Effector memory CD8-positive, alpha-beta T cell (primary cell): ENCODE results near the gene FGFR2.

Source experiments
- ATAC-seq: fragments of 150-1000 bp; cut with Tn5 transposase; replicated peaks from 2 replicates; pipeline ENCODE4 v1.10.0; 2021; ENCODE audit warnings: mild to moderate bottlenecking, moderate library complexity
- DNase-seq, 3 experiments: peaks; one replicate each; pipeline ENCODE4 v3.0.0; 2021
- H3K27ac Mint-ChIP-seq, 2 donors: one replicate each; pipeline ENCODE4 v1.8.0; 2022; ENCODE audit warnings: mild to moderate bottlenecking in 2 of 2, mixed read lengths in 2 of 2, moderate library complexity in 2 of 2
- H3K27me3 Mint-ChIP-seq, 2 donors: one replicate each; pipeline ENCODE4 v1.8.0; 2022; ENCODE audit warnings: mixed read lengths in 2 of 2
- H3K36me3 Mint-ChIP-seq: one replicate; pipeline ENCODE4 v1.8.0; 2022; ENCODE audit warnings: mild to moderate bottlenecking, moderate library complexity, mixed read lengths; ENCODE audit not compliant: insufficient read depth
- H3K4me1 Mint-ChIP-seq, 2 donors: one replicate each; pipeline ENCODE4 v1.8.0; 2022; ENCODE audit warnings: low read depth in 2 of 2, mixed read lengths in 2 of 2
- H3K4me3 Mint-ChIP-seq, 2 donors: one replicate each; pipeline ENCODE4 v1.8.0; 2022; ENCODE audit warnings: mild to moderate bottlenecking in 2 of 2, mixed read lengths in 2 of 2, moderate library complexity in 2 of 2
- H3K9me3 Mint-ChIP-seq, 2 donors: one replicate each; pipeline ENCODE4 v1.8.0; 2022; ENCODE audit warnings: mixed read lengths in 2 of 2

FGFR2 gene

GRCh38 chr10:121601458-121601857 is 3.2 kb upstream of the FGFR2 start:
- ATAC-seq (no peak), DNase-seq (no peak)
- no peaks in the 10 kb centered on the region for H3K9me3 Mint-ChIP-seq
- H3K27me3 Mint-ChIP-seq: peaks cover 20 to 44% of the 10 kb centered on the region in 2 donors
- H3K4me1 Mint-ChIP-seq: peaks cover 5 to 6% of the 10 kb centered on the region in 2 donors
- H3K36me3 Mint-ChIP-seq: no peaks in the 10 kb centered on the region
- H3K27ac Mint-ChIP-seq: no peak overlapping the region
- no peak overlapping the region for H3K4me3 Mint-ChIP-seq

DNA sequence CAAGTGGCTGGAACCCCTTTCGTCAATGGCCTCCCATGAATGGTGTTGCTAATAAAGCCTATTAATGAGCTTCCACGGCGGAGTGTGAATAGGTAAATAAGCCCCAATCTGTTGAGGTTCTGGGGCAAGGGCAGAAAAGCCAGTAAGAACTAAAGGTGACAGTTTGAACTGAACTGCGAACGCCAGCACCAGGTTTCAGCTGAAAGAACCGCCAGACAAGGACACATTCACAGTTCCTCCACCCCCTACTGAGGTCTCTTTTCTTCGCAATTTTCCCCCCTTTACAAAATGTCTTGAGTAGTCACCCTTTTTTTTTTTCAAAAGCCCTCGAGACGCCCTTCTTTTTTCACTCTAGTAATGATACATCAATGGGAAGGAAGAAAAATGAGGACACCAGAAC is 2.4 kb upstream of the FGFR2 start:
- ATAC-seq (no peak), DNase-seq (no peak)
- Mint-ChIP-seq H3K4me3 (no peak overlapping the region), H3K27me3 (peaks cover 25 to 44% of the 10 kb centered on the region in 2 donors), H3K4me1 (peaks cover 5 to 9% of the 10 kb centered on the region in 2 donors), H3K36me3 (no peaks in the 10 kb centered on the region), H3K27ac (no peak overlapping the region), H3K9me3 (no peaks in the 10 kb centered on the region)

GRCh38 chr10:121599947-121600346 is 1.7 kb upstream of the FGFR2 start:
- Mint-ChIP-seq H3K27ac (no peak overlapping the region), H3K36me3 (no peaks in the 10 kb centered on the region), H3K9me3 (no peaks in the 10 kb centered on the region), H3K4me1 (peaks cover 5 to 9% of the 10 kb centered on the region in 2 donors), H3K27me3 (peaks cover 25 to 46% of the 10 kb centered on the region in 2 donors), H3K4me3 (no peak overlapping the region)
- no peak for ATAC-seq
- DNase-seq: no peak

DNA sequence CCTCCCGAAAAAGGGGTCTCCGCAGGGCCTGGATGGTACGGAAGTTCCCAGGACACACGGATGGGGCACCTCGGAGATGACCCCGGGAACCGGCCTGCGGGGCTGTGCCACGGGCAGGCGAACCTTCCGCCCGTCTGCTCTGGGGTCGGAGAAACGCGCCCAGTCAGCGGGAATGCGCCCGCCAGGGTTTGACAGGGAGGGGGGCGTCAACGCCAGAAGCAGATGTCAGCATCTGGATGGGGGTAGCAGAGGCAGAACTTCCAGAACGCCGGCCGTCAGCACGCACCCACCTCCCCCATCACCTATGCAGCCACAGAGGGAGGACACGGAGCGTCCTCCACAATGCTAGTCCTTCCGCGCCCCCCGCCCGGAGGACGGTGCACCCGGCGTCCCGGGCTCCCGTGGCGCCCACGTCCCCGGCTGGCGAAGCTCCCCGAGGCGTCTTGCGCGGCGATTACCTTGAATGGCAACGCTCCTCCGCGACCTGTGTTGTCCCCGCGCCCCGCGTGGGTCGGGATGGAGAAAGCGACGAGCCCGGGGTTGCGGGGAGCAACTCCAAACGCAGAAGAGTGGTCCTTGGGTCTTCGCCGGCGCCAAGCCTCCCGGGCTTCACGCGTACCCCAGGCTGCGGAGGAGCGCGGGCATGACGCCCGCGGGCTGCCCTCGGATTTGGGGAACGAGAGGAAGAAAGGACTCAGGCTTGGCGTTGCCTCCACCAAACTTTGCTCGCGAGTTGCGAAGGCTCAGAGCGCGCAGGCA is 561 bp downstream of the FGFR2 start:
- ATAC-seq (no peak), DNase-seq (peak in 1 of 3 experiments; percentile 1)
- Mint-ChIP-seq H3K27ac (no peak overlapping the region), H3K4me1 (peaks cover 5 to 9% of the 10 kb centered on the region in 2 donors), H3K36me3 (no peaks in the 10 kb centered on the region), H3K4me3 (peak overlapping the region; percentile 33 to 49), H3K27me3 (peaks cover 32 to 57% of the 10 kb centered on the region in 2 donors), H3K9me3 (peaks cover 0 to 2% of the 10 kb centered on the region in 2 donors)

DNA sequence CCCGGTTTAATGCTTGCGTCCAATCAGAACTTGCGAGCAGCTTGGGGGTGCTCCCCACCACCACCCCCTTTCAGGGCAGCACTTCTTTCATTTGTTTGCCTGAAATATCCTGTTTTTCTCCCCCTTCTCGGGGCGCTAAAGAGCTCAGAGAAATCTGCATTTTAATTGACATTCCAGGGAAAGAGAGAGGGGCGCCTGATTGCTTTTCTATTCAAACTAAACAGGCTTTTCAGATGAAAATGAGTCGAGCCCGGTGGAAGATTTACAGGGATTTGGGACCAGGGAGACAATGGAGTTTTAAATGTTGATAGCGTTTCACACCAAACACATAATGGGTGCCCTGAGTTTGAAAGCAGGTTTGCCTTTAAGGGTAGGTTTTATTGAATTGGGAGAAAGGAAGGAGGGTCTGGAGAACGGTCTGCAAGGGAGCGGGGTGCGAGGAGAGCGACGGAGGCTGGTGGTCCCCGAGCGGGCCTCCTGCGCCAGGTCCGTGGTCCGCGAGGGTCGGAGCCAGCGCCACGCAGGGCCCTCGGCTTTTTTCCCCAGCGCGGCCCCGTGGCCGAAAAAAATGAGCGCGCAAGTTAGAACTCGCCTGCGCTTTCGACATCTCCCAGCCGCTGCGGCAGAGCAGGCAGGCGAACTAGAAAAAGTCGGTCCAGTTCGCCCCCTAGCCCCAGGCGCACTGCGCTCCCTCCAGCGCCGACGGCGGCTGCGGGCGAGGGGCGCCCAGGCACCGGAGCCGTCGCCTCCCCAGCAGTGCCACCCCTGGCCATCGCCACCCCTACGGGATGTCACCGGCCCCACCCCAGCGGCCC is 1.3 kb downstream of the FGFR2 start:
- peaks cover 5 to 9% of the 10 kb centered on the region in 2 donors for H3K4me1 Mint-ChIP-seq
- H3K4me3 Mint-ChIP-seq: peak overlapping the region; percentile 62 to 81
- H3K36me3 Mint-ChIP-seq: no peaks in the 10 kb centered on the region
- DNase-seq (no peak), ATAC-seq (no peak)
- H3K27me3 Mint-ChIP-seq: peaks cover 32 to 56% of the 10 kb centered on the region in 2 donors
- no peak overlapping the region for H3K27ac Mint-ChIP-seq
- H3K9me3 Mint-ChIP-seq: peaks cover 0 to 2% of the 10 kb centered on the region in 2 donors

DNA sequence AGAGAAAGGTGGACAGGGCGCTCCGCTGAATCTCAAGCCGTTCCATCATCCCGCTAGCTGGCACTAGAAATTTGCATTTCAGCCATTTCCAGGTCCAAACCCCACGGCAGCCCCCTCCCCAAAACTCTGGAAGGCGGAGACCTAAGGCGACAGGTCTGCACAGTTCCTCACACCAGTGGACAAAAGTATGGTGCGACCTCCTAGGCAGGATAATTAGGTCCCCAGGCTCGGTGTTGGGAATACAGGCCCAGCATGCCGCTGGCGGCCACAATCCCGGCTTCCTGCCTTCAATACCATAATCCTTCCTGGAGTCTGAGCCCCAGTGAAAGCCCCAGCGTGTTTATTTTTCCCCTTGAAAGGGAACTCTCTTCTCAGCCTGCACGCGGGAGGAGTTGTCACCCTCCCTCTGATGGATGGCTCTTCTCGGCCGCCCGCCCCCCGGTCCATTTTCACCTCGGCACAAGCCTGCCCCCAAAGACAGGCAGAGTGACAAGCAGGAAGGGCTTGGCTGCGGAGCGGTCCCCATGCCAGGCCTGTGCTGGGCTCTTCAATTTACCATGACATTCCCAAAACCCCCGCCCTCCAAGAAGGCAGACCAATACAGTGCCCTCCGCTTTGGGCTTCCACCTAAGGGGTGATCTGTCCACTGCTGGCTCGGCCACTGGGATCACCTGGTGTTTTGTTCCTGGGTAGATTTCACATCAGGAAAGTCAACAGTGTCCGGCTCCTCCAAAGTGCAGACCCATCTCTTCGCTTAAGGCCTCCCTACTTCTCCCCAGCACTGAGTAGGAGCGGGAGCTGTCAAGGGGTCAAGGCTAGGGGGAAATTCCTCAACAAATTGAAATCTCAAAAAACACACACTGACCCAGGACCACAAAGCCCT is 2.2 kb downstream of the FGFR2 start:
- ATAC-seq: no peak
- no peak for DNase-seq
- Mint-ChIP-seq H3K27ac (no peak overlapping the region), H3K4me3 (peak overlapping the region; percentile 62 to 81), H3K36me3 (no peaks in the 10 kb centered on the region), H3K4me1 (peaks cover 5 to 9% of the 10 kb centered on the region in 2 donors), H3K27me3 (peaks cover 27 to 54% of the 10 kb centered on the region in 2 donors), H3K9me3 (peaks cover 0 to 2% of the 10 kb centered on the region in 2 donors)

DNA sequence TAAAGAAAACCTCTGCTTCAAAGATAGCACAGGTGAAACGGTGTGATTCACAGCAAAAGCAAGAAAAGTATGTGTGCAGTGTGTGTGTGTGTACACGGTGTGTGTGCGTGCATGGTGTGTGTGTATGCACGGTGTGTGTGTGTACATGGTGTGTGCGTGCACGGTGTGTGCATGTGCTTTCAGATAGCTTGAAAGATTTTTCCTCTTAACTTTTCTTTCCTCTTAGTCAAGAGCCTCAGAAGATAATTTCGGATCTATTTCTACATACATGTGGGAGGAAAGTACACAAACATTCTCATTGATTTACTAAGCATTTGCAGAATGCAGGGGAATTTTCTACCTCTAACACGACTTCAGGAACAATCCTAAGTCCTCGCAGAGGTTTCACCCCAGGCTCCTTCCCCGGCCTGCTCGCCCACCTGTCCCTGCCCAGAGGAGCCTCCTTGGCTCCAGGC is 2.9 kb downstream of the FGFR2 start:
- Mint-ChIP-seq H3K36me3 (no peaks in the 10 kb centered on the region), H3K4me1 (peaks cover 5 to 9% of the 10 kb centered on the region in 2 donors), H3K27ac (no peak overlapping the region), H3K27me3 (peaks cover 22 to 47% of the 10 kb centered on the region in 2 donors), H3K4me3 (no peak overlapping the region), H3K9me3 (peaks cover 0 to 3% of the 10 kb centered on the region in 2 donors)
- ATAC-seq (no peak), DNase-seq (no peak)

- ATAC-seq (no peak), DNase-seq (no peak)
- no peaks in the 10 kb centered on the region for H3K36me3 Mint-ChIP-seq
- H3K4me1 Mint-ChIP-seq: peaks cover 5 to 9% of the 10 kb centered on the region in 2 donors
- no peak overlapping the region for H3K4me3 Mint-ChIP-seq
- no peak overlapping the region for H3K27ac Mint-ChIP-seq
- H3K9me3 Mint-ChIP-seq: peaks cover 0 to 3% of the 10 kb centered on the region in 2 donors
- H3K27me3 Mint-ChIP-seq: peaks cover 22 to 46% of the 10 kb centered on the region in 2 donors
These were observed 3.5 kb downstream of the FGFR2 start for GRCh38 chr10:121594623-121595350.

DNA sequence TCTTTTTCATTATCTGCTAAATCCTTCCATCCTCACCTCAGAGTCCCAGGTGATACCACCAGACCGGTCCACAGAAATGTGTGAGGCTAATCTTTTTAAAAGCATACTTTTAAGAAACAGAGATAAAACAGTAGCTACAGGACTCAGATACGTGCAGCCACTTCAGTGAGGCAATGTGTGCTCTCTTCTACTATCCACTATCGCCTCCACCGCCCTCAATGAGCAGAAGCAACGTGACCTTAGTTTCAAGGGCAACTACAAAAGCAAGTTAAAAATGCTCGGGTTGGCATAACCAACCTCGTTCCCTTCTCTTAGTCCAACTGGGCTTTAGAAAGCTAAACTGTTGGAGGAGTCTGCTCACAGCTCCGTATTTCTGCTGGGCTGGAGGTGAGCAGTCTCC is 4.2 kb downstream of the FGFR2 start:
- DNase-seq (no peak), ATAC-seq (no peak)
- H3K9me3 Mint-ChIP-seq: peaks cover 0 to 3% of the 10 kb centered on the region in 2 donors
- peaks cover 22 to 46% of the 10 kb centered on the region in 2 donors for H3K27me3 Mint-ChIP-seq
- H3K4me1 Mint-ChIP-seq: peaks cover 5 to 9% of the 10 kb centered on the region in 2 donors
- H3K27ac Mint-ChIP-seq: no peak overlapping the region
- no peak overlapping the region for H3K4me3 Mint-ChIP-seq
- H3K36me3 Mint-ChIP-seq: no peaks in the 10 kb centered on the region

GRCh38 chr10:121593281-121594075 is 4.8 kb downstream of the FGFR2 start:
- H3K27ac Mint-ChIP-seq: no peak overlapping the region
- peaks cover 0 to 3% of the 10 kb centered on the region in 2 donors for H3K9me3 Mint-ChIP-seq

DNA sequence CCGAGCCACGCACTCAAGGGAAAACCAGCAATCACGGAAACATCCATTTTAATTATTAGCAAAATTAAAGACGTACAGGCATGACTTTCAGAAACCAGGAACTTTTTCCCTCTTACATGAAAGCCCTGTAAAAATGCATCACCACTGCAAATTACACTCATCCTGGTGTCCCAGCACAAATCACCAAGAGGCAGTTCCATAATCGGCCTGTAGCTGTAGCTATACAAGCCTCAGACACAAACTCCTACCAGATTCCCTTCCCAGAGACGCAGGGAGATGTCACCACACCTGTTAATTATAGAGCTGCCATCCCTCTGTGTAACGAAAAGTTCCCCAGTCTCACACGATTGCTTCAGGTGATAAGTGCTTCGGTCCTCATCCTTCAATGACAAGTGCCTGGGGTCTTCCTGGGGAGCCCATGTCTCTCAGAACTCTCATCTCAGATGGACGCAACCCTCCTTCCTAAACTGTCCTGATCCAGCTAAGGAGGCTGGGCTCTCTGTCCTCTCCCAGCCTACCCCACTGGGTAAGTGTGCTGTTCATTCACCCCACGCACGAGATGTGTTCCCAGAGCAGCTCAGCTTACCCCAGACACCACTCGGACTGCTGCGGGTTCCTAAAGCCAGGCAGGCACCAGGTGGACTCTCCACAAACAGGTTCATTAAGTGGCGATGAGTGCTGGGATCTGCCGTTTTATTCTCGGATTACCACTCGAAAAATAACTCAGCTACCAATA is 5.9 kb downstream of the FGFR2 start:
- no peak for ATAC-seq
- H3K4me1 Mint-ChIP-seq: peaks cover 5 to 6% of the 10 kb centered on the region in 2 donors
- peaks cover 0 to 5% of the 10 kb centered on the region in 2 donors for H3K9me3 Mint-ChIP-seq
- no peak overlapping the region for H3K27ac Mint-ChIP-seq
- H3K4me3 Mint-ChIP-seq: no peak overlapping the region
- no peaks in the 10 kb centered on the region for H3K36me3 Mint-ChIP-seq
- no peak for DNase-seq
- peaks cover 18 to 46% of the 10 kb centered on the region in 2 donors for H3K27me3 Mint-ChIP-seq

More at GRCh38 chr10:121593281-121594075, 4.8 kb downstream of the FGFR2 start:
- H3K4me1 Mint-ChIP-seq: peaks cover 5 to 6% of the 10 kb centered on the region in 2 donors
- ATAC-seq (no peak), DNase-seq (no peak)
- no peaks in the 10 kb centered on the region for H3K36me3 Mint-ChIP-seq
- peaks cover 18 to 46% of the 10 kb centered on the region in 2 donors for H3K27me3 Mint-ChIP-seq
- H3K4me3 Mint-ChIP-seq: no peak overlapping the region
